Embryonic facial prominence (tissue), 1 donor: Measurements from ENCODE around the gene JSRP1.

Source experiments
- DNase-seq: peaks from one replicate; pipeline ENCODE4 v3.0.0-alpha.2; 2016; ENCODE audit errors: extremely low spot score

JSRP1 gene

DNA sequence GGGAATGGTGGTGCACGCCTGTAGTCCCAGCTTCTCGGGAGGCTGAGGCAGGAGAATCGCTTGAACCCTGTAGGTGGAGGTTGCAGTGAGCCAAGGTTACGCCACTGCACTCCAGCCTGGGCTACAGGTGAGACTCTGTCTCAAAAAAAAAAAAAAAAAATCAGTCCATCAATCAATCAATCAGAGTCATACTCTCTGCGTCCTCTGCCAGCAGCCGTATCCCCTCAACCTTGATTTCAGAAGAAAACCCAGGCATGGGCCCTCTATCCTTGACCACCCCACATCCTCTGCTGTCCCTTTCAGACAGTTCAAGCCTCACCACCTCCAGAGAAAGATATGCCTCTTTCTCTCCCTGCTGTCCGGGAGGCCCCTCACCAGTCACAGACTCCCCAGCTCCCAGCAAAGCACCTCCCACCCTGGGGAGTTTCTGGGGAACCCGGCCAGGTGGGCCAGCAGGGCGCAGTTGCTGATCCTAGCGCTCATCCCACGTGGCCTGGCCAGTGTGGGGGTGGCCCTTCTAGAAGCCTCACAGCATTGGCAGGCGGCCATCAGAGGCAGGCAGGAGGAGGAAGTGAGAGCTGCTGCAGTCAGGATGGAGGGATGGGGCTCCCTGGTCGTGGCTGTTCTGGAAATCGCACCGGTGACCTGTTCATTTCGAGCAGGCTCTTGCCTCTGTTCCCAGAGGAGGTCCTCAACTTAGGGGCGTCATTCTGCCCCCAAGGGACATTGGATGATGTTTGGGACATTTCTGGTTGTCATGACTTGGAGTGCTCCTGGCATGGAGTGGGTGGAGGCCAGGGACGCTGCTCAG, 10.2 kb upstream of the JSRP1 start:
- DNase-seq = no peak

DNA sequence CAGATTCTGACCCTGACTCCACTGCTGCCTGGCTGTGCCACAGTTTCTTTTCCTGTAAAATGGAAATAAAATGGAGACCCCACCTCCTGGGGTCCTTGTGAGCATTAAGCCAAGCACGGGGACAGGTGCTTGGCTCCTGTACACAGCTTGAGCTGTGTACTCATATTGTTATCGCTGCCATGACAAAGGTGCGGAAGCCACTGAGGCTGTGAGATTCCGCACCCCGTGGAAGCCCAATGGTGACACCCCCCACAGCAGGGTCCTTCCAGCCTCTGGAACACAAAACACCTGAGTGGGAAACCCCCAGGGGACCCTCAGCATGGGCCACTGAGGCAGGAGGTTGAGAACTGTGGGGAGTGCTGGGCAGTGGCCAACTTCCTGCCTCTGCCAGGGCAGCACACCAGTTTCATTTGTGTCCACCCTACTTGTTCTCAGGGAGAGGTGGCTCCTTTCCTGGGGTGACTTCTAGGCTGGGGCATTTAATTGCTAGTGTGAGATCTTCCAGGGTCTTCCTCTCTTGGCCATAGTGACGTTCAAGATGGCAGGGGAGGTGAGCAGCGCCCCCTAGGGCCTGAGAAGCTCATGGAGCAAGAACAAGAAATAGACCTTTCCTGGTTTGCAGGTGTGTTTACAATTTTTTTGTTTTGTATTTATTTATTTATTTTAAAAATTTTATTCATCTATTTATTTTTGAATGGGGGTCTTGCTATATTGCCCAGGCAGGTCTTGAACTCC, 5.4 kb upstream of the JSRP1 start:
- no peak for DNase-seq

GRCh38 chr19:2260341-2260805, 4.2 kb upstream of the JSRP1 start:
- no peak for DNase-seq

- DNase-seq = no peak
Measured at GRCh38 chr19:2259336-2259735, 3.1 kb upstream of the JSRP1 start.

GRCh38 chr19:2255112-2255845, 938 bp downstream of the JSRP1 start:
- DNase-seq = no peak

GRCh38 chr19:2254064-2254872, 1.9 kb downstream of the JSRP1 start:
- no peak for DNase-seq

DNA sequence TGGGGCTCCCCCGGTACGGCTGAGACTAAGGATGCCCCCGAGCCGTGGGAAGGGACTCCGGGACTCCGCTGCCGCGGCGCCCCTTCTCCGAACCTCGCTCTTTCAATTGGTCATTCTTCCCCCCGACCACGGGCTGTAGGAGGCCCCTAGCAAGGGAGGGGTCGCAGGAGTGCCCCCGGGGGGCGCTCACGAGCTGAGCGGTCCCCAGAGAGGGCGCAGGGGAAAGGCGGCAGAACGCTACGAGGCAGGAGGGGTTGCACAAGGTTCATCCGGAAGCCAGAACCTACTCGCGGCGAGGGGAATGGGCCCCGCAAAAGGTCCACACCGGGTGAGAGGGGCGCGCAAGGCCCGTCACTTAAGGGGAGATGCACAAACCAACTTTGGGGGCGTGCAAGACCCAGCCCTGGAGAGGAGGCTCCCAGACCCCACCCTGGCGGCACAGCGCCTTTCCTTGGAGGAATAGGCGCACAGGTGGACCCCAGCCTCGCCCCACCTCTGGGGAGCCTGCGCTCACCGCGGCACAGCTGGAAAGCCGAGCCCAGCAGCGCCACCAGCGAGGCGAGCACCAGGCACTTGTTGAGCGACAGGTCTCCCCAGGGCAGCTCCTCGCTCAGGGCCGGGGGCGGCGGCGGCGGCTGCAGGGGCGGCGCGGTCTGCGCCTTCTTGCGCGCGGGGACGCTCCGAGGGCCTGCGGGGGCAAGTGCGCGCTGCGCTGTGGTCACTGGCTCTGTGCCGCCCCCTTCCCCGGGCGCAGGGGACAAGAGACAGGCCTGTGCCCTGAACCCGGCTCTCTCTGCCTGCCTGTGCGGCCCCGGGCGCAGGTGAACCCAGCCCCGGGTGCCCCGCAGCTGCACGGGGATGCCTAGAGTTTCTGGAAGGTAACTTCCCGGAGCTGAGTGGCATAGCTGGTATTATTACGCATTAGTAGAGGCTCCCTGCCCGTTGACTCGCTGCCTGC, 2.8 kb downstream of the JSRP1 start:
- DNase-seq = no peak

- DNase-seq = no peak
Measured at GRCh38 chr19:2252797-2253105, 3.5 kb downstream of the JSRP1 start.

DNA sequence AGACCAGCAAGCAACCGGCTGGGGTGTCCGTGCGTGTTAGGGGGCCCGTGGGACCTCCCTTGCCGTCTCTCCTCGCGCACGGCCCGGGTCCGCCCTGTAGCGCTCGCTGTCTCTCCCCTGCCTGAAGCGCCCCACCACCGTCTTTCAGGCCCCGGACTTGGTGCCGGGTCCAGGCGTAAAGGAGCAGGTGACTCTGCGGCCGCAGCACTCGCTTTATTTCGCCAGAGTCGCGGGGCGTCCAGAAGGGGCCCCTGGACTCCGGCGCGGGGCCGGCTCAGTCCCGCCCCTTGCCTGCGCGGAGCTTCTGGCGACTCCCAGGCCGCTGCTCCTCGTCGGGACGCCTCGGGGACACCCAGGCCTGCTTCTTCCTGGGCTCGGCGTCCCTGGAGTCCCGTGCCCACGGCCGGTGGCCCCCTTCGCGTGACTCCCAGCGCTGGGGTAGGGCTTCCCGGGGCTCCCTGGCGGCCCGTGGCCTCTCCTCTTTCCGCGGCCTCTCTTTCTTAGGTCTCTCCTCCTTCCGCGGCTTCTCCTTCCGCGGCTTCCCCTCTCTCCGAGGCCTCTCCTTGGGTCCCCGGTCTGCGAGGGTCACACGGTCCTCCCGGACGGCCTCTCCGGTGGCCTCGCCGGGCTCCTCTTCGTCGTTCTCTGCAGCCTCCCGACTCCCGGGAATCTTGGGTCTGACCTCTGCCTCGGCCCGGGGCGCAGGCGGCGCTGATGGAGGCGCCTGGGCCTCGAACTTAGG, 4.0 kb downstream of the JSRP1 start:
- DNase-seq = no peak

GRCh38 chr19:2251106-2252054, 4.8 kb downstream of the JSRP1 start:
- DNase-seq = no peak

DNA sequence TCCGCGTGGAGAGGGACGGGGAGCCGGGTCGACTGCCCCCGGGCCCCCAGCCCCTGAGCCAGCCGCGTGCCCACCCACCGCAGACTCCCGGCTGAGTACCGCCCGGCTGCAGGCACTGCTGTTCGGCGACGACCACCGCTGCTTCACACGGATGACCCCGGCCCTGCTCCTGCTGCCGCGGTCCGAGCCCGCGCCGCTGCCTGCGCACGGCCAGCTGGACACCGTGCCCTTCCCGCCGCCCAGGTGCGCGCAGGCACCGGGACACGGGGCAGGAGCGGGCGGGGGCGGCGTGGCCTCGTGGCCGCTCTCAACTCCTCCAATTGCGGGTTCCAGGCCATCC, 5.5 kb downstream of the JSRP1 start:
- DNase-seq = no peak

DNA sequence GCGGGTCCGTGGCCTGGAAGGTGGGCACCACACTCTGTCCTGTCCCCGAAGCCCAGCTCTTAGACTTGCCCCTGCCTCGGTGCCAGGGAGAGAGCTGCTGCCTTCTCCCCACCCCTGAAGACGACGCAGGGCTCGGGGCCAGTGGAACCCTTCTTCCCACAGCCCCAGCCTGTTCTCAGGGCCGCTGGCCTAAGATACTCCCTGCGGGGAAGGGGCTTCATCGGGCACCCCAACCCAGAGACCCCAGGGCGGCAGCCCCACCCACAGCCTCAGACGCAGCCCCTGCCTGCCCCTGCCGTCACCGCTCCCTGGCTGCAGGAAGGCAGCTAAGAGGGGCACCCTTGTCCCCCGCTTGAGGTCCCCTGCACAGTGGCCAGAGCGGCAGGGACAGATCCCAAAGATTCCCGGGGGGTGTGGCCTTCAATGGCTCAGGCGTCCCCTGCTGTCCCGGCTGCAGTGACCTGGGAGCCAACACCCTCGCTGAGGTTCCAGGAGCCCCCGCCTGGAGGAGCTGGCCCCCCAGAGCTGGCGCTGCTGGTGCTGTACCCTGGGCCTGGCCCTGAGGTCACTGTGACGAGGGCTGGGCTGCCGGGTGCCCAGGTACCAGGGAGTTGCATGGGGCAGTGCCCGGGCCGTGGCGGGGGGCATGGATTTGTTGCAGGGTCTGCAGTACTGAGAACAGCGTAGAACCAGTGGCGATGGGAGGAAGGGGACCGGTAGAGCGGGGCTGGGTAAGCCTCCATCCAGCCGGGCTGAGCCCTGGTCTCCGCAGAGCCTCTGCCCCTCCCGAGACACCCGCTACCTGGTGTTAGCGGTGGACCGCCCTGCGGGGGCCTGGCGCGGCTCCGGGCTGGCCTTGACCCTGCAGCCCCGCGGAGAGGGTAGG, 6.1 kb downstream of the JSRP1 start:
- DNase-seq = no peak

- no peak for DNase-seq
Measured at GRCh38 chr19:2249010-2249866, 7.0 kb downstream of the JSRP1 start, which contains the start of gene AMH. AMH (plus strand) TSS chr19:2249323; CDS start chr19:2249333, 10 bp downstream.

GRCh38 chr19:2248136-2249009, 7.8 kb downstream of the JSRP1 start:
- DNase-seq = no peak

GRCh38 chr19:2247433-2248101, 8.7 kb downstream of the JSRP1 start:
- no peak for DNase-seq
